Prostate gland (tissue), 2 donors: ENCODE measurements around the gene THAP11.

Experiments
- POLR2A ChIP-seq: fragments of 450-650 bp; IDR thresholded peaks from one replicate; pipeline ENCODE4 v1.6.1; 2016; ENCODE audit warnings: antibody characterized with exemption, mild to moderate bottlenecking
- POLR2AphosphoS5 ChIP-seq: sonication (generic); formaldehyde crosslinking; IDR thresholded peaks from one replicate; pipeline ENCODE4 v1.6.1; 2017; ENCODE audit warnings: antibody characterized with exemption
- TF ChIP-seq, protein P1 (sequence below), 4 experiments: fragments of 200-600 bp in 2 of 4; fragments of 450-650 bp in 2 of 4; sonication (generic) in 2 of 4; IDR thresholded peaks; 1 replicate in 3 of 4; 2 replicates in 1 of 4; pipeline ENCODE4 v1.5.1; 2016 to 2019; ENCODE audit warnings: antibody characterized with exemption in 4 of 4, mild to moderate bottlenecking in 2 of 4, moderate library complexity in 2 of 4

DNA sequence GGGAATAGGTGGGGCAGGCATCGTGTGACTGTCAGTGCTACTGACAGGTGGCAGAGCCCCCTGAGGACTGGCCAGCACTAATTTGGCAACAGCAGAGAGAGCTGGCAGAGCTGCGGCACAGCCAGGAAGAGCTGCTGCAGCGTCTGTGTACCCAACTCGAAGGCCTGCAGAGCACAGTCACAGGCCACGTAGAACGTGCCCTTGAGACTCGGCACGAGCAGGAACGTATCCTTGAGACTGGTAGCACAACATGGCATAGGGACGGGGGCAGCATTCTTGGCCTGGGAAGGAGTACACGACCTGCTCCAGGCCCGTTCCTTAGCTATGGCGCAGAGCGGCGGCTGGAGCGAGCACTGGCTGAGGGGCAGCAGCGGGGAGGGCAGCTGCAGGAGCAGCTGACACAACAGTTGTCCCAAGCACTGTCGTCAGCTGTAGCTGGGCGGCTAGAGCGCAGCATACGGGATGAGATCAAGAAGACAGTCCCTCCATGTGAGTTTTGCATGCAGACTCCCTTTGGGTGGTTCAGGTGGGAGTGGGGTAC, 39.6 kb downstream of the THAP11 start:
- TF ChIP-seq, protein P1, sequence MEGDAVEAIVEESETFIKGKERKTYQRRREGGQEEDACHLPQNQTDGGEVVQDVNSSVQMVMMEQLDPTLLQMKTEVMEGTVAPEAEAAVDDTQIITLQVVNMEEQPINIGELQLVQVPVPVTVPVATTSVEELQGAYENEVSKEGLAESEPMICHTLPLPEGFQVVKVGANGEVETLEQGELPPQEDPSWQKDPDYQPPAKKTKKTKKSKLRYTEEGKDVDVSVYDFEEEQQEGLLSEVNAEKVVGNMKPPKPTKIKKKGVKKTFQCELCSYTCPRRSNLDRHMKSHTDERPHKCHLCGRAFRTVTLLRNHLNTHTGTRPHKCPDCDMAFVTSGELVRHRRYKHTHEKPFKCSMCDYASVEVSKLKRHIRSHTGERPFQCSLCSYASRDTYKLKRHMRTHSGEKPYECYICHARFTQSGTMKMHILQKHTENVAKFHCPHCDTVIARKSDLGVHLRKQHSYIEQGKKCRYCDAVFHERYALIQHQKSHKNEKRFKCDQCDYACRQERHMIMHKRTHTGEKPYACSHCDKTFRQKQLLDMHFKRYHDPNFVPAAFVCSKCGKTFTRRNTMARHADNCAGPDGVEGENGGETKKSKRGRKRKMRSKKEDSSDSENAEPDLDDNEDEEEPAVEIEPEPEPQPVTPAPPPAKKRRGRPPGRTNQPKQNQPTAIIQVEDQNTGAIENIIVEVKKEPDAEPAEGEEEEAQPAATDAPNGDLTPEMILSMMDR (IDR thresholded peaks at IDR 0.05), result no peak
- TF ChIP-seq POLR2A (no peak), POLR2AphosphoS5 (no peak)
